Activated CD4-positive, alpha-beta T cell treated with anti-CD3 and anti-CD28 coated beads, Interleukin-10, Interleukin-2, amounts not matched to agents 100 ng/mL and 50 ng/mL, durations not matched to agents 16 hours and 8 hours (primary cell): ENCODE data around the gene NTNG1.

ENCODE experiments used
- DNase-seq: peaks from one replicate; pipeline ENCODE4 v3.0.0-alpha.2; 2020

Gene NTNG1

DNA sequence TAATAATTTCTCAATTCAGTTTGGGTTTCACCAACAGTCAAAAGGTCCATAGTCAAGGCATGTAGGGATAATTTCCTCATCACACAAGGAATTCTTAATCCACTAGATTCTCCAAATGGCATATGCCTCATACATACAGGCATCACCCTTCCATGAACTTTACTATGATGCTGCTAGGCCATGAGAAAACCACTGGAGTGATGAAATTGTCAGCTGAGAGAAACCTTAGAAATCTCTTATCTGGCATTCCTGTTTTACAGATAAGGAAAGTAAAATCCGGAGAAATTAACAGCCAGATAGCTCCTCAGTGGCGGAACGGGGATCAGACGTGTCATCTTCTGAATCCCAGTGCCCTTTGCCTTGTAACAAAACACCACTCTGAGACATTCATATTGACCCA, 274.4 kb downstream of the NTNG1 start:
- DNase-seq: no peak

- DNase-seq: no peak
Measured at GRCh38 chr1:107419003-107419402, 278.2 kb downstream of the NTNG1 start.

GRCh38 chr1:107422901-107423300, 282.1 kb downstream of the NTNG1 start:
- DNase-seq: no peak

DNA sequence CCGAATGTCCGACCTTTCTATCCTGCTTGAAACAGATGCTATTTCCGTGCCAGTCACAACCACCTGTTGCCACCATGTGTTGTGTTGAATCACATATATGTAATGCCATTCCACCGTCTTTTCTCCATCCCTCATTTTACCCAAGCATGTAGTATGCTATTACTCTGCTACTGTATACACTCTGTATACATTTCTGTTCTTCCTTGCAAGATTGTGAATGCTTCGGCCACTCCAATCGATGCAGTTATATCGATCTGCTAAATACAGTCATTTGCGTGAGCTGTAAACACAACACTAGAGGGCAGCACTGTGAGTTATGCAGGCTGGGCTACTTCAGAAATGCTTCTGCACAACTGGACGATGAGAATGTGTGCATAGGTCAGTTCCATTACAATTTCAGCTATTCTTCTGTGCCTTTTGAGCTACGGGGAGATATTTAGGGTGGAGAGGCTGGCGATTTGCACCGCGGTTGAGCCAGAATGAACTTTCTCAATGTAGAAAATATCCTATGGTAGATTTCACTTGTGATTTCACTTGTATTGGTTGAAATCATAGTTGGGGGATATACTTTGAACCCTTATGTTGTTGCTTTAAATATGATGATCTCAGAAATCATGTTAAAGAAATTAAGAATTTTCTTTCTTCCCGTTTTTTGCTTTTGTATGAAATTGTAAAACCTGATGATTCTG, 289.8 kb downstream of the NTNG1 start:
- peak; percentile 47 for DNase-seq

GRCh38 chr1:107432108-107432507, 291.3 kb downstream of the NTNG1 start:
- no peak for DNase-seq

DNA sequence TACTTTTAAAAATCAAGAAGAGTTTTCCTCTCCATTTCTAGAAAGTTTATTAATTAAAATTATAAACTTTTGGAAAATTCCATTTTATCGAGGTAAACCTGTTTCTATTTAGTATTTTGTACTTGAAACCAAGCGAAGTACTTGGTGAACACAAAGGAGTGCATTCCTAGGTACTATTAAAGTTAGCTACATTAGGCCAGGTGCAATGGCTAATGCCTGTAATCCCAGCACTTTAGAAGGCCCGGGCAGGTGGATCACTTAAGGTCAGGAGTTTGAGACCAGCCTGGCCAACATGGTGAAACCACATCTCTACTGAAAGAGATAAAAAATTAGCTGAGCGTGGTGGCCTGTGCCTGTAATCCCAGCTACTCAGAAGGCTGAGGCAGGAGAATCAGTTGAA, 292.2 kb downstream of the NTNG1 start:
- no peak for DNase-seq

- no peak for DNase-seq
Measured at GRCh38 chr1:107433635-107434360, 293.0 kb downstream of the NTNG1 start.

- no peak for DNase-seq
Measured at GRCh38 chr1:107434361-107434693, 293.5 kb downstream of the NTNG1 start.

DNA sequence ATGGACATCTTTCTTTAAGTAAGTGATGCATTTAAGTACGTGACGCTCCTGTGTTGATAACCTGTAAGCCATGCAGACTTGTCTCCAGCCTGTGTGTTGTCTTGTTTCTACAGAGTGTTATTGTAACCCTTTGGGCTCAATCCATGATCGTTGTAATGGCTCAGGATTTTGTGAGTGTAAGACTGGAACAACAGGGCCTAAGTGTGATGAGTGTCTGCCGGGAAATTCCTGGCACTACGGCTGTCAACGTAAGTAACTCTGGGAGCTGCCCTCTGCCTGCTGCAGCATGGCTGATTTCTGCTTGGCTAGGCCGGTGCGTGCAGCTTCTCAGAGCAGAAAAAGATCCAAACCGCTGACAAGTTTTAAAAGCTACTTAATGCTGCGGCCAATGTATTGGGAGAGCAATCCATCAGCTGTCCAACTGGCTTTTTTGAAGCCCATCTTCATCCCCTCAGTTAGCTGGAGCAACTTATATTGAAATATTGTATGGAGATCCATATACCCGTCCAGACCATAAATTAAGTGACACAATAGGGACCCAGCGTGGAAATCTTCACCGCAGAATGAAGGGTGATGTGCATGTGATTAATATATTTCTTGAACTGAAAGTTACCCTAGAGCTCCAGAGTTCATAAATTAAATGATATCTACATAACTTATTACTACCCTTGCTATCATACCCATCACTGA, 295.9 kb downstream of the NTNG1 start:
- no peak for DNase-seq

DNA sequence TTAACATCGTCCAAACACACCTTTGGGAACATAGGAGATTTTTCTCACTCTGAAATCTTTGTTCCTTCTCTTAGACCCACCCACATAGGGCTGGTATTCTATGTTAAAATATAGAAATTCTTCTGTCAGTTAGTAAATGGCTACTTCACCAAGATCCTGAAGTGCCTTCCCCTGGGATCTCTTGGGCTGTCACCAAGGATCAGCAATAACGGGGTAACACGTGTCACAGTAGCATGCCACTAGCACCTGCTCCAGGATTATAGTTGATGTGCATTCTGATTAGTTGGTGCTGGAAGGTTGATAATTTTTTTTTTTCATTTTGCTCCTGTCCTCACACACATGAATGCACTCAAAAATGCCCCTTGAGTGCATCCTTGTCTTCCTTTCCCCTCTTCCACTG, 298.7 kb downstream of the NTNG1 start:
- DNase-seq: no peak

GRCh38 chr1:107442551-107442950, 301.7 kb downstream of the NTNG1 start:
- no peak for DNase-seq

DNA sequence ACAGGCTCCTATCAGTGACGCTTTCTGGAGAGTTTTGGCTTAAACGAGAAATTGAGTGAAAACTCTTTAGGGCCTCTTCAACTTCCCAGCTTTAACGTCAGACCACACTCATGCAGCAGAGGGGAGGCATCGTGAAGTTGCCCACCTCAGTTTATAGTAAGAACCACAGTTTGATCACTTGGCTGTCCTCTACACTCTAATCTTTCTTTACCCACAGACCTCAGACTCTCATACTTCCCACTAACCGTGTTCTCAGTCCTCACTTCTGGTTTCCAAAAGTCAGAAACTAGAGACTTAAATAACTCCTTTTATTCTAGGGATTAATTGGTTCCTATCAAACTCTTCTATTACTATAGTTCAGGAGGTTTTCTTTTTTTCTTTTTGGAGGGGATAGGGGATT, 302.2 kb downstream of the NTNG1 start:
- no peak for DNase-seq

DNA sequence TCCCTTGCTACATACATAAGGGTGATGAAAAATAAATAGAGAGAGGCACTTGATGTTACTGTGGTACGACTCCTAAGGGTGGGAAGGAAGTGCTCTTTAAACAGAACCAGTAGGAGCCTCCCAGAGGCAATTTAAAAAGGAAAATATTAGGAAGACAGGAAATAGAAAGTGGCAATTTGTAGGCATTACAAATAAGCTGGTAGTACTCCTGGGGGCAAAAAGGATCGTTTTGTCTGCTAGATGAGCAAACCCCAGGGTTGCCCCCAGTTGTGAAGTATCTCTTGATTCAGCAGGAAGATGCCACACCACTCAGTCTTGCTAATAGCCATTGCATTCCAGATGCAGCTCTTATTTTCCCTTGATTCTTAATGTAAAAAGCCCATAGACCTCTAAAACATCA, 303.0 kb downstream of the NTNG1 start:
- DNase-seq: no peak

DNA sequence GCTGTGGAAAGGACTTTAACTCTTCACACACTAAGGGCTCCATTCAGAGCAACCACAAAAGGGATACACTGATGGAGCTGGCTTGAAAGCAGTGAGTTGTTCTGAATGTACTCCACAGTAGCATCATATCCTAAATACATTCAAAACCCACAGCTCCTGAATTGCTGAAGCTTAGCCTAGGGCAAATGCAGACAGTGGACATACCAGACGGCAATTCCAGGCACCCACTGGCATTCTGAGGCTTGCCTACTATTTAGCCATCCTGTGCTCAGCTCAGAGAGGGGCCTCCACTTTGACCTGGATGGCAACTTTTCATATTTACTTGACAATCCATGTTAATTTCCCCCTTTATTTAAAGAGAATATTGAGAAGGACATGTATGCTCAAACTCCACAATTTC, 303.5 kb downstream of the NTNG1 start:
- no peak for DNase-seq

DNA sequence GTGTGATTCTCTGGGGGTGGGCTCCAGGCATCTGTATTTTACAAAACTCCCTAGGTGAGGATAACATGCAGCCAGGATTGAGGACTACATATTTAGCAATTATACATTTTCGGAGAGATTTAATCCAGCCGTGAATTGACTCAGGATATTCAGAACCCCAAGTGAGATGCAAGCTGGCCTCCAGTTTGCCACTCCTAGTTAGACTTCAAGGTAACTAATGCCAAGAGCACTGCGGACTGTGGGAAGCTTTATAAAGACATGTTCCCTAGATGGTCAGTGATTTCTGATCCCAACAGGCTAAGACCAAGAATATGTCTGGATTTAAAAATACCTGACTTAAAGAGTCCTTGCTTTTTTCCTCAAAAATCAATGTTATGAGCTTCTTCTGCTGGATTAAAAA, 308.5 kb downstream of the NTNG1 start:
- DNase-seq: no peak

DNA sequence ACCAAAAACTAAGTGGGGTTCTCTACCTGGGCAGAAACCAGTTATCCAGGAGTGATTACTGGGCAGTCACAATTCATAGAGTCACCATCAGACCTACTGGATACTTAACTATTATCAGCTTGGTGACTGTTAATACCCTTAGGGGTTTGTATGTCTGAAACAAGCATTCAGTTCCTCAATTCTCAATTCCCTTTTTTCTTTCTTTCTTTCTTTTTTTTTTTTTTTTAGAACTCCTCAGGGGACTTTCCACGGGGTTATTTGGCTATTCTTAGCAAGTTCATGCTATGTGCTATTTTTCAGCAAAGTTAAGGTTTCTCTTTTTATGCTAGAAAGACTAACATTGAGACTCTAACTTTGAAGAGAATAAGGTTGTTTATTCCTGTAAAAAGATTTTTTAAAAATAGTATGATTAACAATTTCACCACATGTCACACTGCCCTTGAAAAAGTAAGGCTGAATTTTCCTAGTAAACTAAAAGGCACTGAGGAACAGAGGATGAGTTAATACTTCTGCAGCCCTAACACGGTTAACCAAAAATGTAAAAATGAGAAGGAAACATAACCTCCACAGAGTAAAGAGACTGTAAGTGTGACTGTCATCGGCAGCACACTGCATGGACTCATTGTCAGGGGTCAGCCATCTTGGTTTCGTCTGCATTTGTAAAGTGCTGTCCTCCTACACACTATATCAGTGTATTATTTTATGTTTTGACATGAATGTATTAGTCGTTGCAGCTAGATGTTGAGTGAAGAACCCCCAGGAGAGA, 310.2 kb downstream of the NTNG1 start:
- no peak for DNase-seq

DNA sequence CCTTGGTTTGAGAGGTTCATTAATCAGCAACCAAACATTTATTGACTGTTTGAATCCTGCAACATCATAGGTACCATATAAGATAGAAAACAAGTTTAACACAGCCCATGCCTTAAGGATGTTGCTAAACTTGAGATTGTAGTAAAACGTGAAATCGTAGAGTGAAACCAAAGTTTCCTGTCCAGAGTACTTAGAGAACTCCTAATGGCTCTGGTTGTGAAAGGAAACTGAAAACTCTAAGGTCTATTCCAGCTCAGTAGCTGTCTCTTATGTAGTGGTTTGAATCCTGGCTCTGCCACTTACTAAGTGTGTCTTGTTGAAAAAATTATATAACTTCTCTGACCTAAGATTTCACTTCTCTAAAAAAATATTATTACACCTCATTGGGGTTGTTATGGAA, 310.9 kb downstream of the NTNG1 start:
- no peak for DNase-seq

DNA sequence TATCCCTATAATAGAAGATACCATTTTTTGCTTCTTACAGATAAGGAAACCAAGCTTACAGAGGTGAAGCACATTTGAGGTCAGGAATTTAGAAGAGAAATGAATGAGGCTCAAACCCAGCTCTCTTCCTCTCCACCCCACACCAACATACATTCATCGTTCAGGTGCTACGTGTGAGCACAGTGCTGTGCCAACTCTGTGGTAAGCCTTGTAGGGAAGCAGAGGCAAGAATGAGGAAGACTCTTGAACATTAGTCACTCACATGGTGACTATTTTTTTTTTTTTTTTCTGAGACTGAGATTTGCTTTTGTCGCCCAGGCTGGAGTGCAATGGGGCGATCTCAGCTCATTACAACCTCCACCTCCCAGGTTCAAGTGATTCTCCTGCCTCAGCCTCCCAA, 314.0 kb downstream of the NTNG1 start:
- no peak for DNase-seq

- DNase-seq: no peak
Measured at GRCh38 chr1:107457989-107458388, 317.1 kb downstream of the NTNG1 start.

DNA sequence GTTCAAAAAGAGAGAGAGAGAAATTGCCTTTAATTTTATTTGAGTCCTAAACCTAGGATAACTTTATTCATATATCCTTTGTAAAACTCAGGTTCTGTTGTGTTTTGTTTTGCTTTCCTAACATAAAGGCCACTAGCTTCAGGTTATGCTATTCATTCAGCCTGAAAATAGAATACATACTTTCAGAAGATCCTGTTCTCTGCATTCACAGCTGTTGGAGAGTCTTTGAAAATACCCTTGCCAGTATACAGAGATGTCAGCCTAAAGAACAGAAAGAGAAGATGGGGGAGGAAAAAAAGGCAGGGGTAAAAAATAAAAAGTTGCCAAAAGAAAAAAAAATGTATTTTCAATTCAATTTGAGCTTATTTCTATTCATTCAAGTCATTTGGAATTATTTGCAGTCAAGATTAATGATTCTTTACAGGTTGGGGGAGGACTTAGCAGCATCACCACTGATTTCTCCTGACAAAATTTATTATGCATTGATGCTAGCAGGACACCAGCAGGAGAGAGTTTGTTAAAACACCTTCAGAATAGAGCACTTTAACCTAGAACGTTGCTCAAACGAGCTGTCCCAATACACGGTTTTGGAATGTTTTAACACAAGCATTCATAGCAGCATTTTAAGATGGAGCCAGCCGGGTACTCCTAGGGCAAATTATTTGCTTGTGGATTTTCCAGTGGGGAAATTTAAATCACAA, 318.5 kb downstream of the NTNG1 start:
- DNase-seq: no peak

GRCh38 chr1:107460035-107460434, 319.2 kb downstream of the NTNG1 start:
- DNase-seq: no peak

DNA sequence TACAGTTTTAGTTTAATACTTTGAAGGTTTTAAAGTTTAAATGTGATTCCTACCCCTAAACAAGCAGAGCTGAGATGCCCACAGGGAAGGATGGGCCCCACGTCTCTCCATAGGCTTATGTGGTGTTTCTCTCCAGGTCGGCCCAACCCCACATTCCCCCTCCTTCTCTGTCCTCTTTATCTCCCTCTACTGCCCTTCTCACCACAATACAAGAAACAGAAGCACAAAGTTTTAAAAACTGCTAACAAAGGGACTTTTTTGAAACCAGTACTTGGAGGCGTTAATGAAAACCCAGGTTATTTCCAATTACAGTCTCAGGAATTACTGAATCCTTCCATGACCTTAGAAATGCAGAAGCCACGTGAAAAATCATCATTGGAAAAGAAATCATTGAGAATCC, 324.0 kb downstream of the NTNG1 start:
- DNase-seq: no peak

- DNase-seq: no peak
Measured at GRCh38 chr1:107467286-107467685, 326.4 kb downstream of the NTNG1 start.
